HAP-1 (cell line): ENCODE measurements around the gene SMPX.

ENCODE experiments used
- DNase-seq, 2 experiments: peaks; one replicate each; pipeline ENCODE4 v3.0.0-alpha.2; 2016 to 2020; ENCODE audit warnings: low spot score in 2 of 2
- H3K27me3 ChIP-seq: fragments of 250-450 bp; sonication (Bioruptor Pico); 2 replicates; pipeline ENCODE4 v1.5.1; 2020; ENCODE audit warnings: low read depth, mild to moderate bottlenecking, moderate library complexity
- H3K36me3 ChIP-seq: fragments of 250-450 bp; sonication (Bioruptor Pico); replicated peaks from 2 replicates; pipeline ENCODE4 v1.5.1; 2020; ENCODE audit warnings: mild to moderate bottlenecking
- H3K4me1 ChIP-seq: fragments of 250-450 bp; sonication (Bioruptor Pico); 2 replicates; pipeline ENCODE4 v1.5.1; 2020; ENCODE audit warnings: mild to moderate bottlenecking
- H3K4me3 ChIP-seq: fragments of 250-450 bp; sonication (Bioruptor Pico); 2 replicates; pipeline ENCODE4 v1.5.1; 2020; ENCODE audit warnings: mild to moderate bottlenecking, moderate library complexity
- H3K9me3 ChIP-seq: fragments of 250-450 bp; sonication (Bioruptor Pico); 2 replicates; pipeline ENCODE4 v1.5.1; 2020; ENCODE audit warnings: mild to moderate bottlenecking, moderate library complexity
- in situ Hi-C: fragments of 300-500 bp; cut with MboI; formaldehyde crosslinking; loops from 3 replicates; pipeline ENCODE4 v1.14.3; 2020; ENCODE audit warnings: low sequenced_read_pairs, inconsistent platforms, mixed read lengths

The SMPX gene

DNA sequence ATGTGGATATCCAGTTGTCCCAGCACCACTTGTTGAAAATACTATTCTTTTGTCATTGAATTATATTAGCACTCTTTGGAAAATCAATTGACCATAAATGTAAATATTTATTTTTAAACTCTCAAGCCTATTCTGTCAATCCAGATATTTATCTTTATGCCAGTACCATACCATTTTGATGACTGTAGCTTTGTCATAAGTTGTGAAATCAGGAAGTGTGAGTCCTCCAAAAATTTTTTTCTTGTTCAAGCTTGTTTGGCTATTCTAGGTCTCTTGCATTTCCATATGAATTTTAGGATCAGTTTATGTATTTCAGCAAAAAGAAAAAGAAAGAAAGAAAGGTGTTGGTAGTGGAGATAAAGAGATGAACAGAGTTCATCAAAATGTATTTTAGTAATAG lies 8.2 kb upstream of the SMPX start:
- H3K4me3 ChIP-seq, result no peak overlapping the region
- no peaks in the 10 kb centered on the region for H3K27me3 ChIP-seq
- in situ Hi-C loops, result no loop called here
- no peaks in the 10 kb centered on the region for H3K4me1 ChIP-seq
- DNase-seq, result no peak
- H3K9me3 ChIP-seq, result no peaks in the 10 kb centered on the region; the same call in 1 of the 2 replicates
- H3K36me3 ChIP-seq, result no peaks in the 10 kb centered on the region

DNA sequence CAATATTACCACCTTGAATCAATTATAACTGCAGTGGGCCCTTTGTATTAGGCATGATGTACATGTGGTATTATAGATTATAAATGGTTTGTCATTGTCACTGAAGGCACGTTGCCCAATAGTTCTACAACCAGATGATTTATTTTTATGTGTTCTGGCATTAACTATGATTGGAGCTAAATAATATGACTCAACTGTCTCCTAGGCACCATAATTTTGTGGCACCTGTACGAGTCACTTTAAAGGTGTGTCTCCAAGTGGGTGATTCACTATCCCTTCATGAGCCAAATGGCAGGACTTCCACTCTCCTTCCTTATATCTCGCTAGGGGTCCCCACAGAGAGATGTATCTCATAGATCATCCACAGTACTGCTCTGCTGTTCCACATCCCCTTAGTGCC lies 6.1 kb upstream of the SMPX start:
- H3K9me3 ChIP-seq, result no peaks in the 10 kb centered on the region; the same call in 1 of the 2 replicates
- in situ Hi-C loops, result no loop called here
- no peaks in the 10 kb centered on the region for H3K4me1 ChIP-seq
- DNase-seq, result no peak
- H3K4me3 ChIP-seq, result no peak overlapping the region
- H3K36me3 ChIP-seq, result no peaks in the 10 kb centered on the region
- no peaks in the 10 kb centered on the region for H3K27me3 ChIP-seq

DNA sequence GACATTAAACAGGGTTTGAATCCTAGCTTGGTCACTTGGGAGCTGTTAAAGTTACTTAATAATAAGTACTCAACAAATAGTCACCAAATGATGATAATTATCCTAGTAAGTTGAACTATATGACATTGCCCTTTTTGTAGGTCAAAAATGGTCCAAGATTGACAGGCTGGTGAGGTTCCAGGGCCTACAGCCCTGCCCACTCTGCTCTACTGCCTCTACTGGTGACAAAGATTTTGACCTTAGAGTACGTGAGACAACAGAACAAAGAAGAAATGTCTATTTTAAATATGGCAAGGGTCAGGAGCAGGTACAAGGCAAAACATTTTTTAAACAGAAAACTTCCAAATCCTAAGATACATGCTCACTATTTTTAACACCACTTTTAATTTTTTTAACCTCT lies 572 bp upstream of the SMPX start:
- Histone ChIP-seq H3K36me3 (no peaks in the 10 kb centered on the region), H3K27me3 (no peaks in the 10 kb centered on the region), H3K4me3 (no peak overlapping the region), H3K4me1 (no peaks in the 10 kb centered on the region), H3K9me3 (no peaks in the 10 kb centered on the region)
- DNase-seq, result no peak
- in situ Hi-C loops, result no loop called here

DNA sequence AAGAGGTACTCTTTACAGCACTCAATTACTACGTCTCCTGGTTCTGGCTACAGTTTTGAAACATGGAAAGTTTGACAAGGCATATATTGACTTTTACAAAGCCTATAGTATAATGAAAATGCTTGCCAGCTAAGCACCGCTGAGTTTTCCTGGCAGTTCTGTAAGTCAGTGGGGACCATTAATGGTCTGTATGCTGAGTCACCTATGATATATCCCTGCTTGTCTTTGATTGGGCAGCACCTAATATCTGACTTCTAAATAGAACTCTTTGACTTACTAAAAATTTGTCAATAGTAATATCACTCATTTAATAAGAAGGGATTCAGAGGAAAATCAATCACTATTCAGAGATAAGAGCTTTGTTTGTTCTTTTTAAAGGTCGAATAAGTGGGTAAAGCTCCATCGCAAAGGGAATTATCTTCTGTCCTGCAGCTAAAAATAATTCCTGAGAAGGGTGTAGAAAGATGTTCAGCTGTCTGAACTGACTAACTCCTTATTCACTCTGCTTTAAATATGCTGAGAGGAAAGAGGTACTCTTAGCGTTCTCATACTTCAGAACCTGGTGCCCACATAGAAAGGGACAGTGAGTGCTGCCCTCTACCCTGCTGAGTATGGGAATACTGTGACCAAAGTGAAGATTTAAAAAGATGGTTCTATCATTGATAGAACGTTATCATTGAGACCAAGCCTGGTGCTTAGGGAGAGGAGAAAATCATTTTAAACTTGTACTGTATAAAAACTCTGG lies 959 bp downstream of the SMPX start:
- no peaks in the 10 kb centered on the region for H3K36me3 ChIP-seq
- in situ Hi-C loops, result no loop called here
- DNase-seq, result no peak

DNA sequence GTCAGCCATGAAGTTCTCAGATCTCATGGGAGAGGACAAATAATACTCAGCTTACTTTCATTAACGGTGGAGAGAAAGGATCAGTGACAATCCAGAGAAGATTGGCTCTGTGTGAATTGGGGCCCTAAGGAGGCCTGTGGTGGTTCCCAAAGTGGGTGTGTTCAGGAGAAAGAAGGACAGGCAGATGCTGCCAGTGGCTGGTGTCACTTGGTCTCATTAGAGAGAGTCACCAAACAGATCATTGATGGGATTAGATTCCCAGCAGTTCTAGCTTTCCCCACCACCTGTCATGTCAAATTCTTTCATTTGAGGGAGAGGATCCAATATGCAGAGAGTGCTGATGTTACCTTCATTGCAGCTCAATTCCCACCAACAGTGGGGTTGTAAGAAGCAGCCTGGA lies 8.0 kb downstream of the SMPX start:
- H3K36me3 ChIP-seq, result no peaks in the 10 kb centered on the region
- H3K4me1 ChIP-seq, result peaks cover 14% of the 10 kb centered on the region
- peaks cover 6% of the 10 kb centered on the region for H3K27me3 ChIP-seq
- H3K4me3 ChIP-seq, result no peak overlapping the region
- no peak for DNase-seq
- no peaks in the 10 kb centered on the region for H3K9me3 ChIP-seq
- in situ Hi-C loops, result no loop called here

More for the DNA sequence above, 959 bp downstream of the SMPX start:
- no peaks in the 10 kb centered on the region for H3K27me3 ChIP-seq
- no peak overlapping the region for H3K4me3 ChIP-seq
- no peaks in the 10 kb centered on the region for H3K4me1 ChIP-seq
- no peaks in the 10 kb centered on the region for H3K9me3 ChIP-seq

DNA sequence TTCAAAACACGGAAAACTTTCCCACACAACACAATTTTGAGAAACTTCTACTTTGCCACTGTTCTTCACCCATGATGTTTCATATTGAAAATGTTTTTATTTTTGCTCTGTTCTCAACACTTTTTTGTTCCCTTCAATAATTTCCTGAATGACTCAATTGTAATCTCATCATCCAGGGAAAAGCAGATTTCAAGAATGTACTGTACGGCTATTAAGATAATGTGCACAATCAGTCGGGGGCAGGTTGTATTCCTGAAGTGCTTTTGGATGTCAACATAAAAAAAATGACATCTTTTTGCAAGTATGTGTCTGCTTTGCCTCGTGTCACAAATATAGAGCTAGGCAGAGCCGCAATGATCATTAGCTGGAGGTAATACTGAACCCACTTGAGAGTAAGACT lies 9.7 kb downstream of the SMPX start:
- in situ Hi-C loops, result no loop called here
- peaks cover 8% of the 10 kb centered on the region for H3K27me3 ChIP-seq
- H3K9me3 ChIP-seq, result no peaks in the 10 kb centered on the region
- peaks cover 14% of the 10 kb centered on the region for H3K4me1 ChIP-seq
- no peak overlapping the region for H3K4me3 ChIP-seq
- no peak for DNase-seq
- H3K36me3 ChIP-seq, result no peaks in the 10 kb centered on the region

DNA sequence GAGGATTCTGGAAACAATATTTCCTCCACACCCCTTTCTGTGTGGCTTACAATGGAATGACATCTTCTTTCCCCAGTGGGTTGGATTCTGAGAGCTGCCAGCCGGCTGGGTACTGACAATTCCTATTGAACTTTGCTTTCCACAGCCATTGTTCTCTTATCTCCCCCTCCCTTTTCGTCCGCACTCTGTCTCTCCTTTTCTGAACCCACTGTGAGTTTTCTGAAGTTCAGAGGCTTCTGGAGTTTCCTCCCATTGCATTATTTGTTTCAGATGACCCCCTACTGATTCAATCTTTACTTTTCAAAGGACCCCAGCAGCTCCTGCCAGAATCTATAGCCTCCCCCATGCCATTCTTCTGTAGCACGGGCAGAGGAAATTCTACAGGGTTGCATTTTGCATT lies 10.4 kb downstream of the SMPX start:
- in situ Hi-C loops, result no loop called here
- DNase-seq, result peak; percentile 42 to 49

DNA sequence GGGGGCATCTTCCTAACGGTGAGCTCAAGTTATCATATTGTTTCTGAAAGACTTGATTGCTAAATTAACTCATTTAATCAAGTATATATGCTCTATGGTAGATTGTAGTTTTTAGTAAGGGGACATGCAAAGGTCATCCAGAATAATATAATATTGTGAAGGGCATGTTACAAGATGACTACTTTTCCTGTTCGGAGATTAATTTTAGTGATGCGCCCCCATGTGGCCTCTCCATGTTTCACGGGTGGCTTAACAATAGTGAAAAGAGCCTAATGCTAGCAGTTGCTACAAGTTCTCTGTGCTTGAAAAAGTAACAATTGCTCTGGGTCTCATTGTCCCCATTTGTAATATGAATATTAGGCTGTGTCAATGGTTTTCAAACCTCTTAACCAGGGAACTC lies 12.2 kb downstream of the SMPX start:
- peak; percentile 31 to 74 for DNase-seq
- H3K36me3 ChIP-seq, result no peaks in the 10 kb centered on the region
- in situ Hi-C loops, result no loop called here
- H3K27me3 ChIP-seq, result peaks cover 10% of the 10 kb centered on the region; the same call in 1 of the 2 replicates
- H3K4me3 ChIP-seq, result no peak overlapping the region
- H3K4me1 ChIP-seq, result peaks cover 14% of the 10 kb centered on the region
- H3K9me3 ChIP-seq, result no peaks in the 10 kb centered on the region

More for the DNA sequence above, 10.4 kb downstream of the SMPX start:
- Histone ChIP-seq H3K36me3 (no peaks in the 10 kb centered on the region), H3K4me3 (no peak overlapping the region), H3K4me1 (peaks cover 14% of the 10 kb centered on the region), H3K27me3 (peaks cover 14% of the 10 kb centered on the region), H3K9me3 (no peaks in the 10 kb centered on the region)

DNA sequence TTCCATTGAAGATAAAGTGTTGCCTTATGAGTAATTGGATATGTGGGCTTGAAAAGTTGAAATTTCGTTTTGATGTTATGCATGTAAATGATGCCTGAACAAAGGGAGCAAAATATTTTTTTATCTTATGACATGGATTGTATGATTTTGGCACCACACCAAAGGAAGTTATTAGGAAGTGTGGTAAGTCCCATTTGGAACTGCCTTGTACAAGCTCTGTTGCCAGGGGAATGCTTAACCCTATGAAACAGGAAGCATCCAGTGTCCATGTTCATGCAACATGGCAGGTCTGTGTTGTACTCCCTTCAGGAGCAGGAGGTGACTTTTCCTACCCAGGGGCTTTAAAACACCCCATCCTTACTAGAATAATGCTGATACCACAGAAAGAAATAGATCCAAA lies 13.2 kb downstream of the SMPX start:
- H3K4me3 ChIP-seq, result no peak overlapping the region
- H3K4me1 ChIP-seq, result peaks cover 14% of the 10 kb centered on the region
- H3K9me3 ChIP-seq, result no peaks in the 10 kb centered on the region
- in situ Hi-C loops, result no loop called here
- no peaks in the 10 kb centered on the region for H3K36me3 ChIP-seq
- no peak for DNase-seq
- H3K27me3 ChIP-seq, result peaks cover 10% of the 10 kb centered on the region; the same call in 1 of the 2 replicates

DNA sequence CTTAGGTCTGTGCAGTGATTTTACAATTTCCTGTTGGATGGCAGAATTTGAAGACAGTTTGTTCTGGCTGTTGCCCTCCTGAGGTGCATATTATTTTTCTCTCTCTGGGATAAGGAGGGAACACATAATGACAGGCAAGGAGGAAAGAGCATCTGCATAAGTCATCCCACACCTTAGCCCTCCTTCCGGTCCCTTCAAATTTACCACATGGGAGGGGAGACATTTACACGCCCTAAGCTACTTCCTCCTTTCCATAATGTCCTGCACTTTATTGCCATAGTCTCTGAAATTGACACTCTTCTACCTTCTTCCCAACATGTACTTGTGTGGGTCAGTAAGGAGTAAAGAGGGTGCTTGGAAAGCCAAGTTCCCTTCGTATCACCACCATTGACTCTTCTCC lies 13.9 kb downstream of the SMPX start:
- Histone ChIP-seq H3K36me3 (no peaks in the 10 kb centered on the region), H3K9me3 (no peaks in the 10 kb centered on the region), H3K4me3 (no peak overlapping the region), H3K27me3 (peaks cover 12% of the 10 kb centered on the region), H3K4me1 (peaks cover 14% of the 10 kb centered on the region)
- in situ Hi-C loops, result no loop called here
- no peak for DNase-seq

DNA sequence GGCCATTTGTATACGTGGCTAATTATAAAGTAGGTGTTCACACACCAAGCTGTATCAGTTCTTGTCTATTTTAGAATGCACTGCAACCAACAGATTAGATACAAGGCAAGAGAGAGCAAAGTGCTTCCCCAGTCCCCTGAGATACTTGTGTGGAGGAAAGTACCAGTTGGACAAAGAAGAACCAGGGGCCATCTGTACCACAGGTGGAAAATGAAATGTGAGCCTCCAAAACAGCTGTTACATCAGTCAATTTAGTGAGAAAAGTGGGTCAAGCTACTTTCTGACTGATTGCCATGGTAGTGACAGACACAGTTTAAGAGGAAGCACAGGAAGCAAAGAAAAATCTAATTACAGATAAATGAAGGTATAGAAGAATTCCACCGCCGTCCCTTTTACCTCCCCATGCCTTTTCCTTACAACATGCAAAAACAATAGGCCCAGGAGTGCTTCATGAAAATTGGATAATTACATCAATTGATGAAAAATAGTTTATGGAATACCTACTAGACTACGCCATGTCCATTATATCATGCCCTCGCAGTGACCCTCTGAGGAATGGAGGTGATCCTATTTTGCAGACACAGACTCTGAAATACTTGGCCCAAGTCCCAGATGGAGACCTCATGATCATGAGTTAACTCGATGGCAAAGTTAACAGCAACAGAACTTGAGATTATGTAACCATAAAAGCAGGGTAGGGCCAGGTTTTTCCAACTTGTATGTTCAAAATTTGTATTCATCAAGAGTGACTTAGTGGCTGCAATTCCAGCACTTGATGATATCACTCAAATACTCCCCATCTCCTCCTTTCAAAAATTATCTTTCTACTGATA lies 15.8 kb downstream of the SMPX start:
- Histone ChIP-seq H3K4me3 (no peak overlapping the region), H3K27me3 (peaks cover 11% of the 10 kb centered on the region), H3K36me3 (no peaks in the 10 kb centered on the region), H3K4me1 (peaks cover 5% of the 10 kb centered on the region), H3K9me3 (no peaks in the 10 kb centered on the region)
- in situ Hi-C loops, result no loop called here
- DNase-seq, result no peak

DNA sequence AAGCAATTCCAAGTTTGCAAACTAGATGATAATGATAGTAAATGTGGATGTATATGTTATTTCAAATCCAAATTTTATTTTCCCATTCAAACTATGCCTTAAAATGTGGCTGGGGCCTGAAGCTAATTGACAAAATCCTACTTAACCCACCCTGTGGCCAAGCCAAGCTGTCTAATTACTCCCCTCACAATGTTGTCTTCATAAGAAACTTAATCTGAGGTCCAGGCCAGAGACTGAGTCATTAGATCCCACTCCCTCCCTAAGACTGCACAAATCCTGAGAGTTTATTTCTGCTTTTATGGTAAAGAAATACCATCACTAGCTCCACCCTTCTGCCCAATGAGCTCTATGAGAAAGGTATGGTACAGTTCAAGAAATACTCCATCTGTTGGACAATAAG lies 16.6 kb downstream of the SMPX start:
- Histone ChIP-seq H3K9me3 (no peaks in the 10 kb centered on the region), H3K27me3 (peaks cover 12% of the 10 kb centered on the region), H3K4me3 (no peak overlapping the region), H3K4me1 (no peaks in the 10 kb centered on the region), H3K36me3 (no peaks in the 10 kb centered on the region)
- DNase-seq, result no peak
- in situ Hi-C loops, result no loop called here

DNA sequence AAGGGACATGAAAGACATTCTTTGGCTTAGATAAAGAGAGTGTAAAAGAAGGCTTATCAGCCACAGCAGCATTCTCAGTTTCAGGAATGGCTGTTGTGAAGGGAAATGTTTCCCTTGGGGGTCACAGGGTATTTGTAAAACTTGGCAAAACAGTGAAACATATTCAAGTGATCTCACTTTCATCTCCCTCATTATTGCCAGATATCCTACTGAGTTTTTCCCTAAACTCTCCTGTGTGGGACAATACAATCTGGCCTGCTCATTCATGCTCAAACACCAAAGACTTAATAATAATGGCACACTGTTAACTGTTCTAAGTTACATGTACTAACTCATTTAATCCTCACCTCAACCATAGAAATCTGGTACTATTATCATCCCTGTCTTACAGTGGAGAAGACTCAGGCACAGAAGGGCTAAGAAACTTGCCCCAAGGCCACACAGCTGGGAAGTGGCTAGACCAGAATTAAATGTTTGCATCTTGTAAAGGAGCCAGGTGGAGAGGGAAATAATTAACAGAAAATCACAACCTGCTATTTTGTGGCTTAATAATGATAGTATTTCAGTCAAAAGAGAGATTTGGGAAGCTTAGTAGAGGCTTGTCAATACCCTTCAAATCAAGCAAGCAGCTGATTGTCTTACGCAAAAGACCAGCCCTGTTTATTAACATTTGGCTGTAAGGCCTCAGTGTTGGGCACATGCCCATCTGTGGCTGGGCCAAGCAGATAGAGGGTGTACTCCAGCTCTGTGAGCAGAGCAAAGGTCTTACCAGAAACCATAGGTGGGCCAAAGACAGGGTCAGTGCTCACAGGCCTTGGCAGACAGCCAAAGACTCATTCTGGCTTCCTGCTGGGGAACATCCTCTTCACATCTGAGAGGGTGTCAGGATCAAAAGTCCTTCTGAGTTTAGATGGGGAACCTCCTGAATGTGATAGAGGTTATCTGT lies 17.3 kb downstream of the SMPX start:
- no peak for DNase-seq
- no peak overlapping the region for H3K4me3 ChIP-seq
- H3K9me3 ChIP-seq, result no peaks in the 10 kb centered on the region
- H3K4me1 ChIP-seq, result no peaks in the 10 kb centered on the region
- H3K27me3 ChIP-seq, result peaks cover 14% of the 10 kb centered on the region
- H3K36me3 ChIP-seq, result no peaks in the 10 kb centered on the region
- in situ Hi-C loops, result no loop called here
